ENCODE data around the gene SEC61A2. TPM values are rescaled to one million over a fixed set of nuclear protein-coding genes. Genes with fewer than 3 reads are reported as not detected.

Gene SEC61A2
- total and polyA plus RNA-seq, 2 donors (not counting 1 experiment from before 2014, with no cell fraction given), result 10.7 to 20.2 TPM

- no peak overlapping the region for H2AFZ ChIP-seq (ENCODE audit: insufficient read depth, low read depth, low read length, poor library complexity, severe bottlenecking)
- CTCF ChIA-PET, result no interaction called here
Measured at GRCh38 chr10:12150163-12150562, 20.7 kb downstream of the SEC61A2 start.

DNA sequence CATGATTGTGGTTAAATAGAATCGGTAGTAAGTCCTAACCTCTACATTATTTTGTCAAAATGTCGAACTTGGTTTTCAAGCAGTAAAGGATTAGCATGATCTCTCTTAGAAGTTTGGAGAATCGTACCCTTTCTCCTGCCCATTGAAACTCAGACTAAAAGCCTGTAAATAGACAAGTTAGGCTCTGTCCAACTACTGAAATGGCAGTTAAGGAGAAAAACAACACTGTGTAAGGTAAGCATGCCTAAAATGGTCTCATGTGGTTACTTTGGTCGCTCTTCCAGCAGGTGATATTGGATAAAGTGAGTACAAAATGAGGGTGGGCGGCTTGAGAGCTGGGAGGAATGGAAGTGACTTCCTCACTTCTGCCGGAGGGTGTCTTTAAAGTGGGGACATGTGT is 25.0 kb downstream of the SEC61A2 start:
- no peak overlapping the region for H3K27ac Mint-ChIP-seq
- Histone ChIP-seq H3K36me3 (replicated peaks in 1 of 2; ENCODE audit: control extremely low read depth in 1 of 2, control insufficient read depth in 1 of 2, extremely low read depth in 1 of 2, insufficient read depth in 2 of 2, low read length in 1 of 2) (peaks cover 9 to 26% of the 10 kb centered on the region in 2 experiments), H3K27me3 (replicated peaks in 1 of 4; ENCODE audit: control extremely low read depth in 1 of 4, control insufficient read depth in 3 of 4, insufficient read depth in 4 of 4, low read length in 3 of 4) (no peaks in the 10 kb centered on the region), H2AFZ (ENCODE audit: insufficient read depth, low read depth, low read length, poor library complexity, severe bottlenecking) (no peak overlapping the region), H4K20me1 (ENCODE audit: control insufficient read depth, insufficient read depth, low read length, poor library complexity, severe bottlenecking) (no peaks in the 10 kb centered on the region), H3K9ac (ENCODE audit: low read length) (no peak overlapping the region), H3K4me1 (ENCODE audit: control insufficient read depth in 2 of 2, insufficient read depth in 2 of 2, low read length in 2 of 2) (no peaks in the 10 kb centered on the region), H3K9me3 (ENCODE audit: control extremely low read depth in 1 of 3, control insufficient read depth in 2 of 3, insufficient read depth in 1 of 3, low read length in 2 of 3) (no peaks in the 10 kb centered on the region), H3K4me2 (replicated peaks; ENCODE audit: low read depth, low read length, poor library complexity, severe bottlenecking) (no peak overlapping the region), H3K4me3 (ENCODE audit: control extremely low read depth in 1 of 5, extremely low read depth in 1 of 5, insufficient read depth in 1 of 5, low read depth in 2 of 5, low read length in 4 of 5) (no peak overlapping the region), H3K79me2 (ENCODE audit: control insufficient read depth, insufficient read depth, low read length) (no peaks in the 10 kb centered on the region), H3K27ac (ENCODE audit: low read length in 2 of 2) (no peak overlapping the region)
- H3K9me3 Mint-ChIP-seq (ENCODE audit: insufficient read depth), result no peaks in the 10 kb centered on the region
- H3K27me3 Mint-ChIP-seq, result no peaks in the 10 kb centered on the region
- CTCF ChIA-PET, result no interaction called here
- TF ChIP-seq EZH2 (IDR thresholded peaks at IDR 0.05; ENCODE audit: borderline replicate concordance, insufficient read depth, low read depth, low read length, poor library complexity, severe bottlenecking), result no peak
- TF ChIP-seq, protein P1, sequence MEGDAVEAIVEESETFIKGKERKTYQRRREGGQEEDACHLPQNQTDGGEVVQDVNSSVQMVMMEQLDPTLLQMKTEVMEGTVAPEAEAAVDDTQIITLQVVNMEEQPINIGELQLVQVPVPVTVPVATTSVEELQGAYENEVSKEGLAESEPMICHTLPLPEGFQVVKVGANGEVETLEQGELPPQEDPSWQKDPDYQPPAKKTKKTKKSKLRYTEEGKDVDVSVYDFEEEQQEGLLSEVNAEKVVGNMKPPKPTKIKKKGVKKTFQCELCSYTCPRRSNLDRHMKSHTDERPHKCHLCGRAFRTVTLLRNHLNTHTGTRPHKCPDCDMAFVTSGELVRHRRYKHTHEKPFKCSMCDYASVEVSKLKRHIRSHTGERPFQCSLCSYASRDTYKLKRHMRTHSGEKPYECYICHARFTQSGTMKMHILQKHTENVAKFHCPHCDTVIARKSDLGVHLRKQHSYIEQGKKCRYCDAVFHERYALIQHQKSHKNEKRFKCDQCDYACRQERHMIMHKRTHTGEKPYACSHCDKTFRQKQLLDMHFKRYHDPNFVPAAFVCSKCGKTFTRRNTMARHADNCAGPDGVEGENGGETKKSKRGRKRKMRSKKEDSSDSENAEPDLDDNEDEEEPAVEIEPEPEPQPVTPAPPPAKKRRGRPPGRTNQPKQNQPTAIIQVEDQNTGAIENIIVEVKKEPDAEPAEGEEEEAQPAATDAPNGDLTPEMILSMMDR (IDR thresholded peaks at IDR 0.05), result no peak
- no peak overlapping the region for H3K4me3 Mint-ChIP-seq
- DNase-seq (no peak), ATAC-seq (ENCODE audit: low read depth) (no peak)
- no peaks in the 10 kb centered on the region for H3K4me1 Mint-ChIP-seq
- WGBS (ENCODE audit: insufficient coverage), result 94% methylated on average over 3 of the region's 6 CpGs
- POLR2A ChIA-PET, result no interaction called here
- intact Hi-C loops (cut with micrococcal nuclease), result no loop called here

More at GRCh38 chr10:12150163-12150562, 20.7 kb downstream of the SEC61A2 start:
- POLR2A ChIA-PET, result no interaction called here
- no peak for TF ChIP-seq EZH2 (IDR thresholded peaks at IDR 0.05; ENCODE audit: borderline replicate concordance, insufficient read depth, low read depth, low read length, poor library complexity, severe bottlenecking)
- TF ChIP-seq, protein P1 (IDR thresholded peaks at IDR 0.05), result no peak
- no peaks in the 10 kb centered on the region for H3K4me1 ChIP-seq (ENCODE audit: control insufficient read depth in 2 of 2, insufficient read depth in 2 of 2, low read length in 2 of 2)
- H4K20me1 ChIP-seq (ENCODE audit: control insufficient read depth, insufficient read depth, low read length, poor library complexity, severe bottlenecking), result no peaks in the 10 kb centered on the region
- intact Hi-C loops (cut with micrococcal nuclease), result no loop called here
- H3K9ac ChIP-seq (ENCODE audit: low read length), result no peak overlapping the region
- DNase-seq, result no peak
- H3K27ac ChIP-seq (ENCODE audit: low read length in 2 of 2), result no peak overlapping the region
- 100% methylated on average over 1 of the region's 4 CpGs for WGBS (ENCODE audit: insufficient coverage)
- no peaks in the 10 kb centered on the region for H3K79me2 ChIP-seq (ENCODE audit: control insufficient read depth, insufficient read depth, low read length)
- H3K4me2 ChIP-seq (replicated peaks; ENCODE audit: low read depth, low read length, poor library complexity, severe bottlenecking), result no peak overlapping the region
- ATAC-seq (ENCODE audit: low read depth), result no peak
- Mint-ChIP-seq H3K9me3 (ENCODE audit: insufficient read depth) (no peaks in the 10 kb centered on the region), H3K27me3 (no peaks in the 10 kb centered on the region), H3K4me1 (no peaks in the 10 kb centered on the region), H3K4me3 (no peak overlapping the region), H3K27ac (no peak overlapping the region)
- H3K9me3 ChIP-seq (ENCODE audit: control extremely low read depth in 1 of 3, control insufficient read depth in 2 of 3, insufficient read depth in 1 of 3, low read length in 2 of 3), result no peaks in the 10 kb centered on the region
- H3K27me3 ChIP-seq (replicated peaks in 1 of 4; ENCODE audit: control extremely low read depth in 1 of 4, control insufficient read depth in 3 of 4, insufficient read depth in 4 of 4, low read length in 3 of 4), result no peaks in the 10 kb centered on the region
- H3K4me3 ChIP-seq (ENCODE audit: control extremely low read depth in 1 of 5, extremely low read depth in 1 of 5, insufficient read depth in 1 of 5, low read depth in 2 of 5, low read length in 4 of 5), result no peak overlapping the region
- H3K36me3 ChIP-seq (replicated peaks in 1 of 2; ENCODE audit: control extremely low read depth in 1 of 2, control insufficient read depth in 1 of 2, extremely low read depth in 1 of 2, insufficient read depth in 2 of 2, low read length in 1 of 2), result peaks cover 9 to 18% of the 10 kb centered on the region in 2 experiments

All from B cell (primary cell).